Sciatic nerve (tissue), 2 donors: ENCODE data around the gene GBE1. TPM values are rescaled to one million over a fixed set of nuclear protein-coding genes. Genes with fewer than 3 reads are reported as not detected.
"Not testable (repeated sequence)": the region's sequence is repeated elsewhere in the genome, so short reads cannot be mapped to it uniquely, and the experiment has no call there.

Experiments
- ATAC-seq: fragments of 200-7000 bp; cut with Tn5 transposase; one replicate; pipeline ENCODE4 v1.9.1; 2020; ENCODE audit warnings: mild to moderate bottlenecking, moderate library complexity
- DNase-seq: peaks from one replicate; pipeline ENCODE4 v3.0.0-alpha.2; 2020; ENCODE audit warnings: low spot score
- intact Hi-C: fragments of 100-400 bp; cut with DNase I; formaldehyde crosslinking; loops from one replicate; pipeline ENCODE4 v1.14.2; 2022
- total RNA-seq: library from RNA; stranded (reverse); fragmentation: NEBNext Ultra II Directional; extraction: Animal tissue kit (Norgen Biotek cat#: 25700); gene quantifications from one replicate; pipeline ENCODE4 v1.2.1, GENCODE V29; 2021
- donor health status: DM: no; HTN: no; CAD: no.
- donor health status: DM: no; HTN: no; CAD: no.

GBE1 gene
- total RNA-seq, 1 donor from 2014 or later: 40.1 TPM

GRCh38 chr3:81497572-81498251, 263.7 kb downstream of the GBE1 start:
- DNase-seq (no peak), ATAC-seq (no peak)
- intact Hi-C loops: no loop called here

GRCh38 chr3:81496407-81497104, 264.9 kb downstream of the GBE1 start:
- intact Hi-C loops: no loop called here
- no peak for DNase-seq
- ATAC-seq: no peak

- DNase-seq, intact Hi-C loops, ATAC-seq: not testable (repeated sequence)
Measured at GRCh38 chr3:81492471-81492870, 269.0 kb downstream of the GBE1 start.

GRCh38 chr3:81492040-81492439, 269.4 kb downstream of the GBE1 start:
- ATAC-seq (peak; percentile 91), DNase-seq (no peak)
- intact Hi-C loops: no loop called here

- intact Hi-C loops: no loop called here
- ATAC-seq (peak; percentile 82), DNase-seq (peak; percentile 75)
Measured at GRCh38 chr3:81490541-81491288, 270.7 kb downstream of the GBE1 start.

GRCh38 chr3:81485444-81485865, 276.0 kb downstream of the GBE1 start:
- intact Hi-C loops: no loop called here
- peak; percentile 77 for ATAC-seq
- DNase-seq: no peak

GRCh38 chr3:81484520-81484919, 276.9 kb downstream of the GBE1 start:
- intact Hi-C loops: no loop called here
- no peak for ATAC-seq

GRCh38 chr3:81483046-81483445, 278.4 kb downstream of the GBE1 start:
- DNase-seq: no peak
- ATAC-seq: no peak
- intact Hi-C loops: no loop called here

More at GRCh38 chr3:81484520-81484919, 276.9 kb downstream of the GBE1 start:
- no peak for DNase-seq

GRCh38 chr3:81477740-81478139, 283.7 kb downstream of the GBE1 start:
- ATAC-seq: no peak
- intact Hi-C loops: no loop called here
- DNase-seq: no peak

- ATAC-seq: no peak
- intact Hi-C loops: no loop called here
Measured at GRCh38 chr3:81476692-81477091, 284.8 kb downstream of the GBE1 start.

GRCh38 chr3:81472600-81473362, 288.7 kb downstream of the GBE1 start:
- ATAC-seq (no peak), DNase-seq (no peak)
- intact Hi-C loops: no loop called here

More at GRCh38 chr3:81476692-81477091, 284.8 kb downstream of the GBE1 start:
- no peak for DNase-seq

GRCh38 chr3:81470524-81471278, 290.7 kb downstream of the GBE1 start:
- DNase-seq: no peak

GRCh38 chr3:81468391-81468790, 293.1 kb downstream of the GBE1 start:
- intact Hi-C loops: no loop called here
- no peak for ATAC-seq
- no peak for DNase-seq

More at GRCh38 chr3:81470524-81471278, 290.7 kb downstream of the GBE1 start:
- intact Hi-C loops: no loop called here
- no peak for ATAC-seq

GRCh38 chr3:81466201-81466560, 295.3 kb downstream of the GBE1 start:
- no peak for ATAC-seq
- intact Hi-C loops: no loop called here

GRCh38 chr3:81465510-81466200, 295.8 kb downstream of the GBE1 start:
- DNase-seq (no peak), ATAC-seq (no peak)
- intact Hi-C loops: no loop called here

More at GRCh38 chr3:81466201-81466560, 295.3 kb downstream of the GBE1 start:
- DNase-seq: no peak

GRCh38 chr3:81463781-81464180, 297.7 kb downstream of the GBE1 start:
- DNase-seq: no peak
- no peak for ATAC-seq
- intact Hi-C loops: no loop called here

GRCh38 chr3:81462921-81463320, 298.5 kb downstream of the GBE1 start:
- intact Hi-C loops: no loop called here
- DNase-seq: no peak
- ATAC-seq: no peak

- intact Hi-C loops: no loop called here
- DNase-seq: no peak
- ATAC-seq: no peak
Measured at GRCh38 chr3:81459733-81460132, 301.7 kb downstream of the GBE1 start.
